A172 (cell line): Measurements from ENCODE around the gene OR51D1. TPM values are rescaled to one million over a fixed set of nuclear protein-coding genes. Genes with fewer than 3 reads are reported as not detected.
A peak's percentile ranks its signal among the peaks of the same experiment; 100 is the strongest.

Source experiments
- DNase-seq: peaks from one replicate; pipeline ENCODE4 v3.0.0-alpha.2; 2015; ENCODE audit warnings: low spot score
- total RNA-seq: library from RNA; depleted of rRNA; stranded (reverse); fragments of >200 nt; shearing (Covaris generic); gene quantifications from 2 replicates; pipeline ENCODE4 v1.2.3, GENCODE V29; 2014; rRNA removed

Gene OR51D1, protein sequence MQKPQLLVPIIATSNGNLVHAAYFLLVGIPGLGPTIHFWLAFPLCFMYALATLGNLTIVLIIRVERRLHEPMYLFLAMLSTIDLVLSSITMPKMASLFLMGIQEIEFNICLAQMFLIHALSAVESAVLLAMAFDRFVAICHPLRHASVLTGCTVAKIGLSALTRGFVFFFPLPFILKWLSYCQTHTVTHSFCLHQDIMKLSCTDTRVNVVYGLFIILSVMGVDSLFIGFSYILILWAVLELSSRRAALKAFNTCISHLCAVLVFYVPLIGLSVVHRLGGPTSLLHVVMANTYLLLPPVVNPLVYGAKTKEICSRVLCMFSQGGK
- not detected in 2 replicates for total RNA-seq

DNA sequence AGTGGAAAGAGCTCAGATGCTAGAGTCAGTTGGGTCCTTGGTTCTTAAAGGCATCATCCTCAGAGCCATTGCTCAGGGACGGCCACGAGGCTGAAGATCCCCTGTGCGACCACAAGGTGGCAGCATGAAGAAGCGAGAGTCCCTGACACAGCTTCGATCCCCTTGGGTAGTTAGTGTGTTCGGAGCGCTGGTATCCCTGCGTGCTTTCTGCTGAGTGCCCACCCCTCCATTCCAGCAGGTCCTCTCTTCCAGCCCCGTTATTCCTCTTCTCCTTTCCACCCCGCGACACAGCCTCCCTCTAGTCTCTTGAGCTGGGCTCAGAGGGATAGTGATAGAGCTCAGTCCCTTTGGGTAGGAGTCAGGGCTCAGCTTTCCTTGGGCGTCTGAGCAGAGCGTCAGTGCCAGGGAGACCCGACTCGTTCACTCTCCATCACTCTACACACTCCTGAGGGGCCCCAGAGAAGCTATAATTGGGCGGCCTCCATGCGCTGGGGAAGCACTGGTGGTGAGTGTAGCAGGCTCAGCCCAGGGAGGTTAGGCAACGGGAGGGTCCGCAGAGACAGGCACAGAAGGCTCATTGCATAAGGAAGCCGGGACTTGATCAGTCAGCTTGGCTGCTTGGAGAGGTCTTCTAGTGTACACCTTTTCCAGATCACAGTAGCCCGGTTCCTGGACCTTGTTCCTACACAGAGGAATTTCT lies at the start of gene OR51D1:
Gene OR51D1, plus strand, starts transcription at position 516 of the 700 bp plus-strand sequence. CDS start 2,314 bp downstream, outside the sequence.
- peak; percentile 57 for DNase-seq

DNA sequence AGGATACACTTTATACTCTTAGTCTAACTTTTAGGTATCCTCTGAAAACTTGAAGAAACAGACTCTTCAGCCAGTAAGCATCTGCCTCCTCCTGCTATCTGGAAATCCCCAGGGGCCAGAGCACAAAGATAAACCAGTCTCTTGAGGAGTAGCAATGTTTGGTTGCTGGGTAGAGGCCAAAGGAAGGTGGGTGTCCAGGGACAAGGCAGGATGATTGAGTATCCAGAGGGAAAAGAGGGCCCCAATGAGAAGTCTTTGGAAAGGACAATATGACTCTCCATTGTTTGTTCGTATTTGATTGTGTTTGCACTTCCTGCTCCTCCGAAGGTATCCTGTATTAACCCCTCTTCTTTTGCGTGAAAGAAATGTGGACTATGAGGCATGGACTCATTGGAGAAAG lies 48.3 kb upstream of the OR51D1 start:
- DNase-seq = no peak

DNA sequence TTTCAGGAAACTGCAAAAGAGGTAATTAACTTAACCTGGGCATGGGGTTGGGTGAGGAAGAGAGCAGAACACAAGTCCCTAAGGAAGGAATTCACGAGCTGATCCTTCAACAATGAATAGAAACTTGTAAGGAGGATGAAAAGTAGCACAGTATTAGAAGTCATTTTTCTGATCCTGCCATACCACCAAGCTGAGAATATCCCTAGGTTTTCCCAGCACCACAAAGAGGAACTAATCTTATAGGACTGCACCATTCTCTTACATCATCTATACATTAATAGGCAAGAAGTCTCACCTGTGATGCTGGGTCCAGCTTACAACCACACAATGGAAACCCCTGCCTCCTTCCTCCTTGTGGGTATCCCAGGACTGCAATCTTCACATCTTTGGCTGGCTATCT lies 43.5 kb upstream of the OR51D1 start, which contains the start of gene OR52I1:
Gene OR52I1, plus strand, starts transcription at position 301 of the 400 bp plus-strand sequence. Its CDS starts 0 bp downstream, at position 301.
- no peak for DNase-seq

DNA sequence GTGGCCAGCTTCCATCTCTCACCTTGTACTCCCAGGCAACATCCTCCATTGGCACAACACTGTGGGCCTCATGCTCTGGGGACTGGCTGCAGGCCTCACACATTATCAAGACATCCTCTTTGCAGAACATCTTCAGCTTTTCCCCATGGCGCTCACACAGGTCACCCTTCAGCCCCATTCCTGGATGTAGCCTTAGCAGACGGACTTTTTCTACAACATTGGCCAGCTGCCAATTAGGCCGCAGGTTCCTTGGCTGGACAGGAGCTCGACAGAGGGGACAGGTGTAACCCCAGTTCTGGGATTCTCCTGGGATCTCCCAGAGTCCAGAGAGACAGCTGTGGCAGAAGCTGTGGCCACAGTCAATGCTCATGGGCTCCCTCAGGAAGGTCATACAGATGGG lies 32.2 kb upstream of the OR51D1 start:
- DNase-seq = no peak

DNA sequence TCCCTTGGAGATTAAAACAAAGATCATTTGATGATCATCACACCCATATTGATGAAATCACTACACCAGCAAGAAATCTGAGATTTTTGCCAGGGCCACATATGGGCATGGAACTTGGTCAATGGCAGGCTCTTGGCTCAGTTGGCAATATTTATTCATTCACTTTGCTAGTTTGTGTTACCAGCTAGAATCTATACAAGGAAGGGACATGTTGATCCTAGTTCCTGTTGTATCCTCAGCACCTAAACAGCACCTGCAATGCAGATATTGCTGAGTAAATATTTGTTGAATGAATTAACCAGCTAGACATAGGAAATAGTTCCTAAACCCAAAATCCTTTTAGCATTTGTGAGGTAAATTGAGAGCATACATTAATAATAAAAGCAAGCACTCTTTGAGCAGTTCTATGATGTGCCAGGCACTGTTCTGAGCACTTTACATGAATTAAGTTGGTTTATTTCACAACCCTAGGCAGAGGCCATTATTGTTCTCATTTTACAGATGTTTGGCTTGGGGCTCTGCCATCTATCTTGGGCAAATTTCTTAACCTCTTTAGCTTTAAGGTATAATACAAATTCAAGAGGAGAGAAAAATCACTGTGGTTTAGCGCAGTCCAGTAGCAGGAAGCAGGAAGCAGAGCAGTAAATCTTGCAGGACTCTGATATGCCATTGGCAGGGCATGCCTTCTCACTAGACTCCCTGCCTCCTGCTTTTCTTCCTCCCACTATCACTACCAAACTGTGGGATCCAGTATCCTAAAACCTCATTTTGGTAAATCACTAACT lies 30.9 kb upstream of the OR51D1 start:
- DNase-seq = peak; percentile 15

DNA sequence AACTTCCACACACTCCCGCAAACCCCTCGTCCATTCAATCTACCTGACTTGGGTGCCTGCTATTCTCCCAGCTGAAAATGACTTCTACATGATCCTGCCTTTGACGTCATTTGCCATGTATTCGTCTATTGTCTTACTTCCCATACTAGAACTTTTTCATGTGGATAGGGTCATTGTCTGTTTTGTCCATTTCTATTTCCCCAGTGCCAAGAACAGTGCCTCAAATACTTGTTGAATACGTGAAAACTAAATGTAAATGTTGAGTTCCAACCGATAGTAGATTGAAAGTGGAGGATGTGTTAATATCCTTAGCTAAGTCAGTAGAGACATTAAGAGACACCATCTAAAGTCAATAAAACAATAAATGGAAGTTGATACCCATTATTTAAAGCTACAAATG lies 30.2 kb upstream of the OR51D1 start:
- DNase-seq = no peak

DNA sequence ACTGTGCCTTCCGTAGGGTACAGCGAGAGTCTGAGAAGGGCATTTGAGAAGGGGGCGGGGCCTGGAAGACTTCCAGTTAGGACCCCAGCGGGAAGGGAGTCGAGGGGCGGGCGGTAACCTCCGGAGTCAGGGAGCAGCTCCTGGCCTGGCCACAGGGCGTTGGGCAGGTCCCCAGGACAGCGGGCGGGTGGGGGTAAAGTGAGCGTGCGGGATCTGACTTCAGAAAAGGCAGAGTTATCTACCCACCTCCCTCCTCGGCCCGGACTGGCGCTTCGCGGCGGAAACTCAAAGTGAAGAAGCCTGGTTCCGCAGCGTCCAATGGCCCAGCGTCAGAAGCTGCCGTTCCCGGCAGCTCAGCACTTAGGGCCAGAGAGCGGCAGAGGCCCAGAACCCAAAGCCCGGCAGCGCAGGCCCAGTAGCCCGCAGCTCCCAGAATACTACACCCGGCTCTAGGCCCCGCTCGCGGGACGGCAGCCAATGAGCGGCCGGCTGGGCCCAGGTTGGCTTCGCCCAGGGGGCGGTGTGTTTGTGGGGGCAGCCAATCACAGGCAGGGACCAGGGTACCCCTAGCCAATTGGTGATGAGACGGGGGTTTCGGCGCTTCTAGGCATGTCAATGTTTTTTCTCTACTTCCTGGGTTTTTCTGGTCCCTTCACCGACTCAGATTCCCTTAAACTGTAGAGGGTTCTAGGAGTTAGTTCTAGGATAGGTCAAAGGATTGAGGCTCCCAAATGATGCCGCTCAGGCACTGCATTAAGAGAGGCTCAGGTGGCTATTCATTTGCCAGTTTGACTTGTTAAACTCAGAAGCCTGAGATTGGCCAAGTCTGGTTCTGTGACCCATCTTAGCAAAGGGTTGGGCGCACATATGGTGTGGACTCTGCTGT lies 29.3 kb upstream of the OR51D1 start, which contains the start of gene TRIM68:
Gene TRIM68, minus strand, starts transcription at position 451 of the 886 bp plus-strand sequence. CDS start 2,727 bp downstream, outside the sequence.
- DNase-seq = peak; percentile 94

DNA sequence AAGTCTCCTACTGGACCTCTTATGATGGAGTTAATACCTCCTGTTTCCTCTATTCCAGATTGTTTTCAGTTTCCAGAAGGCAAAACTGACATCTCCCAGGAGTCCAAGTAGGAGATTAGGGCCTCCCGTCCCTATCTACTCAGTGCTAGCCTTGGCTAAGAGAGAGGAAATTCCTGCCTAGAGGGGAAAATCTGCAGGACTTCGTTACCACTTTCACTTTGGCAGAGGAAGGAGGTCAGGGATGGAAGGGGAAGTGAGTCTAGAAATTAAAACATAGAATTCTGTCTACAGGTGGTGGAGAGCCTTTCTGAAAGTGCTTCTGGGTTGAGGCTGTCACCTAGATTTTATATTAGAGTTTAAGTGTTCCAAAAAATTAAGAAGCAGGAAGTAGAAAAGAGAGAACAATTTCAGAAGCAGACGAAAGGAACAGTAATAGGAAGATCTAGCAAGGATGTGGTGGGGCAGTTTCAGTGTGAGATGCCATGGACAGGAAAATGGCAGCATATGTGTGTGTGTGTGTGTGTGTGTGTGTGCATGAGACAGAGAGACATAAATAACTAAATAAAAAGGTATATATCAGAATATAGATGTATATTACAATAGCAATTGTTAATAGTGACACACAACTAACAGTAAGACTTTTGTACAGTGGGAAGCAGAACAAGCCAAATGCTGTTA lies 26.9 kb upstream of the OR51D1 start:
- DNase-seq = no peak

DNA sequence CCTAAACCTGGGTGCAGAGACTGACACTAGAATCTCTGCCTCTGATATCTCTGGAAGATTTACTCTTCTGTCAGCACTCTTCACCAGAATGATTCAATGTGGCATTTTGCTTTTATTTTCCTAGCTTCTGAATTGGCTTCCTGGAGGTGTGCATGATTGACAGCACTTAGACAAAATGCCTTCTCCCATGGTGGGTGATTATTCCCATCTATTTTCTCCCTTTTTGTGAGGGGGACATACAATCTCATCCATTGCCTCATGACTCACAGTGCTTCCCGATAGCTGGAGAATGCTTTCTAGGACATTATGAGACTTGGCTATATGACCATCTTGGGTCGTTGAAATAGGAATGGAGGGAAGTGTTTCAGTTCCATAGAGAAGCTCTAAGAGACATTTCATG lies 25.3 kb upstream of the OR51D1 start:
- DNase-seq = no peak

DNA sequence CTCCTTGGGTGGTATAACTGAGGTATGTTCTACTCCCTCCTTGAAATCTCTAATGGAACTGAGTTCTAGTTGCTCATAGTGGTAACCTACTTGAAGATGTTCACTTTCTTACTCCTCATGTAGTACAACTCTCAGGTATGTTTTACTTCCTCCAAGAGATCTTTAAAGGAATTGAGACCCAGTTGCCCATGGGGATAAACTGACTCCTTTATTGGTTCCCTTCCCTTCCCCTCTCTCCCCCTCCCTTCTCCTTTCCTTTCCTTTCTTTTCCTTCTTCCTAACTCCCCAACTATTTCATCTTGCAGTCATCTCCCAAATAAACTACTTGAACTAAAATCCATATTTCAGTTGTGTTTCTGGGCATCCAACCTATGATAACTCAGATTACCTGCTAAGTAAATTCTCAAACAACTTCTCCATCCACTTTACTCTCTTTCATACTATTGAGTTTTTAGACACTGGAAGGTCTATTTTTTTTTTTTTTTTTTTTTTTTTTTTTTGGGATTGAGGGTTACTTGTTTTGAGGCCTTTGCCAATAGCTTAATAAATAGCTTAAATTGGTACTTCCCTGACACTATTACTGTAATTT lies 21.3 kb upstream of the OR51D1 start:
- DNase-seq = no peak

DNA sequence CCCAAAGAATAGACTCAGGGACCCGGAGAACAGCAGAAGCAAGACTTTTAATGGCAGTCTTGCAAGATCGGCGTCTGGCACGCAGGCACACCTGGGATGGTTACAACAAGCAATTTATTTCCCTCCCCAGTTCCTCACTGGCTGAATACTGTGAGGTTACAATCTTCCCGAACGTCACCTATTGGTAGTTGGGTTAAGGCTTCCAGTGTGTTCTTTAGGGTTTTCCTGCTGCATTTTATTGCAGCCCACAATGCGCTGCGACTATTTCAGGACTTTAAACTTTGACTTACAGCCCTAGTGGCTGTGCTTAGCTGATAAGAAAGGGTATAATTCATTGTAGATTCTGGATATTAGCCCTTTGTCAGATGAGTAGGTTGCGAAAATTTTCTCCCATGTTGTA lies 17.8 kb upstream of the OR51D1 start:
- DNase-seq = no peak

DNA sequence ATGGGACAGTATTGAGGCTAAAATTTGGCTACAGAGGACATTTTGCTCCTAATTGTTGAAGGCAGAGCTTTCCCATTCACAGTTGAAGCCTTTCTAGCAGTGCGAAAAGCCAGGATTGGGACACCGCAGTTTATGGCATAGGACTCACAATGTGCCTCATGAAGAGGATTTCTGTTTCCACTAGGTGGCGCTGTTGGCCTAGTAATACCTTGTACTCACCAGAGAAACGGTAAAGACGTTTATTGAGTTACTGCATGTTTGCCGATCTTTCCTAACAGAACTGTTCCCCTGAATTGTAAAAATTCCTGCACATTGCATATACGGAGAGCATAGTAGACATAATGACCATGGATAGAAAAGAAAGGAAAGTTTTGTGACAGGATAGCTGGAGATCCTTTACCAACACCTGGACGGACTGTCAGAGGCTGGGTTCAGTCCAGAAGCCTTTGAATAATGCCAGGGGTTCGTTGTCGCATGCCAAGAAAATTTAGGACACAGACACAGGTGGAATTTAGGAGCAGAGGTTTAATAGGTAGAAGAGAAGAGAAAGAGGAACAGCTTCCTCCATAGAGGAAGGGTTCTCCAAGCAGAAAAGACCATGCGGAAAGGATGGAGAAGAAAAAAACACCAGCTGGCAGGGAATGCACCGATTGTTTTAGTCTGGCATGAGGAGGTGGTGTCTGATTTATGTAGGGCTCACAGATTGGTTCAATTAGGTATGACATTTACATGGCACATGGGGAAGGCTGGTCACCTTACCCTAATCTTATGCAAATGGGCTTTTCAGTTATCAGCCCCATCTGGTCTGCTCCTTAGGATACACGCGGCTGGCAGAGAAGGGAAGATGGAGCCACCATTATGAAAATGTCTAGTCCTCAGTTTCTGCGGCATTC lies 10.8 kb upstream of the OR51D1 start:
- DNase-seq = peak; percentile 74

DNA sequence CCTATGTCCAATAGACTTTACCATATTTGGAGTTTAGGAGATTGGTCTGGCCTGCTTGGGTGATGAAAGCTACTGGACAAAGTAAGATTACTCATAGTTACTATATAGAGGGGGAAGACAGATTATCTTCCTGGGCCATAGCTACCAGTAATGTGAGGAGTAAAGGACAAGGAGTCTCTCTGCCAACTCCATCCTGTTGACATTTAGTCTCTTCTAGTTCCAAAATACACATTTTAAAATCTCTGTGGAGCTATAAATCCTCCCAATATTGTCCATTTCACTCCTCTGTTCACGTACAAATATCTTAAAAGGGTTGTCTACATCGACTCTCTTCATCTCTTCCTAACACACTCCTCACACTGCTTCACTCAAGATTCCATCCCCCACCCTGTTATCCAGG lies 1.1 kb upstream of the OR51D1 start:
- no peak for DNase-seq

DNA sequence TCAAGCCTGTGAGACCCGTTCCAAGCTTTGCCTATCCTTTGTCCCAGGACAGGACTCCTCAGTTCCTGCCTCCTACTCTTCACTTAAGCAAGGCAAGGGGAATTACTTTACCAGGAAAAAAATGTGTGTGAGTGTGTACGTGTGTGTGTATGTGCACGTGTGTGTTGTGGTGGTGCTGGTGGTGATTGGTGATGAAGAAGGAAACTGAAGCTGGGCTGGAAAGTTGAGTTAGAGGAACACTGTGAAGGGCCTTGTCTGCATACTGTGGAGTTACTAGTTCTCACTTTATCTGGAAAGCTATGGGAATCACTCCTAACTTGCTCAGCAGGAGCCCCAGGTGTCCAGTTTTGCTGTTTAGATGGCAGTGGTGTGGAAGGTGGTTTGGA lies 378 bp downstream of the OR51D1 start:
- DNase-seq = no peak

DNA sequence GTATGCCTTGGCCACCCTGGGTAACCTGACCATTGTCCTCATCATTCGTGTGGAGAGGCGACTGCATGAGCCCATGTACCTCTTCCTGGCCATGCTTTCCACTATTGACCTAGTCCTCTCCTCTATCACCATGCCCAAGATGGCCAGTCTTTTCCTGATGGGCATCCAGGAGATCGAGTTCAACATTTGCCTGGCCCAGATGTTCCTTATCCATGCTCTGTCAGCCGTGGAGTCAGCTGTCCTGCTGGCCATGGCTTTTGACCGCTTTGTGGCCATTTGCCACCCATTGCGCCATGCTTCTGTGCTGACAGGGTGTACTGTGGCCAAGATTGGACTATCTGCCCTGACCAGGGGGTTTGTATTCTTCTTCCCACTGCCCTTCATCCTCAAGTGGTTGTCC lies 2.7 kb downstream of the OR51D1 start:
- DNase-seq = no peak

DNA sequence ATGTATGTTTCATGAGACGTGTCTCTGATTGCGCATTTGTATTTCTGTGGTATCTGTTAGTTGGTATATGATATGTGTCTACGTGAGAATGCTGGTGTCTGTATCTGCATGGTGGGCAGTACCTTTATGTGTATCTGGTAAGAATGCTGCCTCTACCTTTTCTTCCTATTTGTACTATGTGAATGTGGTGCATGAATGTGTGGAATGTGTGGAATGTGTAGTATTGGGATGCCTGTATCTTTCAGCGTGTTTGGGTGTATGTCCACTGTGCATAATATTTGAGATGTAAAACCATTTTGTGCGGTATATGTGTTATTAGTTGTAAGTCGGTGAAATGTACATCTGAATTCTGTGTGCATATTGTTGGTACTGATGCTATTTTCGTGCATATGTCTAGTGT lies 4.2 kb downstream of the OR51D1 start:
- no peak for DNase-seq

DNA sequence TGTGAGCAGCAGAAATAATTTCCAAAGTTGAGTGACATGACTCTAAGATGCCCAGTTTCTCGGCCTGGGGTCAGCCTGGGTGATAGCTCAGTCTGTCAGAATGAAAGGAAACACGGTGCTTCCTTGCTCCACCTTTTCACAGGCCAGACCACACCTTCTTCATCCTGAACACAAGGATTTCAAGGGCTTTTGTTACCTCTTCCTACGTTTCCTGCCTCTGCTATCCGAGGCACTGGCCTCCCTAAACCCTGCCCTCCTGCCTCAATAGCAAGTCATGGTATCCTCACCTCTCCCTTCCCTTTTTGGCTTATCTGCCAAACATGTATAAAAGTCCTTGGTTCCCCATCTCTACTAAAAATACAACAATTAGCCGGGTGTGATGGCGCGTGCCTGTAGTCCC lies 4.8 kb downstream of the OR51D1 start:
- DNase-seq = no peak

DNA sequence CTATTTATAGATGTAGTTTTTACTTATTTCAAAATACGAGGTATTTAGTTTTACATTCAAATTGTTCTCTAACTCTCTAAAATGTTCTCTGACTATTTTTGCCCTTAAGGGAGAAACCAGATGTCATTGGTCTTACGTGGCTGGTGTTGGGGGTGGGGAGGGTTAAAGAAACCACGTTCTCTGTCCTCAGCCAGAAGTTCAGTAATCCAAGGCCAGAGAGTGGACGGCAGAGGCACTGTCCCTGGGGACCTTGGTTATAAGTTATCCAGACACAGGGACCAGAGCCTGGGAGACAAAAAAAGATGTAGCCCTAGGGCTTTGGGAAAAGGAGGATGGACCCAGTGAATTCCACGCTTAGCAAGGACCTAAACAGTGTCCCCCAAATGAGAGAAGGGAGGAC lies 5.8 kb downstream of the OR51D1 start:
- no peak for DNase-seq

DNA sequence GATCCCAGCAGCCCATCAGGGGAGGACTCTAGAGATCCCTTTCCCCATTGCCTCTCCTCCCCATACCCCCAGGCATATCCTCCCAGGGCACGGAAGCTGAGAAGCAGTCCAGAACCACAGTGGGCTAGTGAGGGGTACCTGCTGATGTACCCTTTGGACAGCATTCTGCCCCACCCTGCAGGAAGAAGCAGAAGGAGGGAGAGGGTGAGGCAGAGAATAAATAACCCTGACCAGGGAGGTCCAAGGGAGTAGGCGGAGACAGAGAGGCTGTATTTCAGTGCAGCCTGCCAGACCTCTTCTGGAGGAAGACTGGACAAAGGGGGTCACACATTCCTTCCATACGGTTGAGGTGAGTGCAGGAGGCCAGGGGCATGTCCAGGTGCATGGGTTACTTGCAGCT lies 6.4 kb downstream of the OR51D1 start, which contains the start of gene OR51E1:
Gene OR51E1, plus strand, starts transcription at position 301 of the 400 bp plus-strand sequence. CDS start 8,545 bp downstream, outside the sequence.
- DNase-seq = no peak
